ENCODE results near the gene KRT6A.

GRCh38 chr12:52455821-52456220 is 37.2 kb downstream of the KRT6A start:
- TF ChIP-seq CTCF (IDR thresholded peaks at IDR 0.05) = no peak
- no peak for TF ChIP-seq EZH2 (IDR thresholded peaks at IDR 0.05; ENCODE audit: borderline replicate concordance, insufficient read depth, low read depth, low read length, poor library complexity, severe bottlenecking)

Data from B cell (primary cell).